Measurements from ENCODE around the gene FGF7. TPM values are rescaled to one million over a fixed set of nuclear protein-coding genes. Genes with fewer than 3 reads are reported as not detected.
"Not testable (repeated sequence)": the region's sequence is repeated elsewhere in the genome, so short reads cannot be mapped to it uniquely, and the experiment has no call there.

Gene FGF7
- total RNA-seq, 1 donor from 2014 or later: 137 TPM

- H3K4me1 ChIP-seq: no peaks in the 10 kb centered on the region
- H3K9me3 ChIP-seq: no peaks in the 10 kb centered on the region
- no peak overlapping the region for H3K4me3 ChIP-seq
- no peaks in the 10 kb centered on the region for H3K27me3 ChIP-seq
- H3K27ac ChIP-seq: no peak overlapping the region
- intact Hi-C loops (cut with DNase I): no loop called here
- no peaks in the 10 kb centered on the region for H3K36me3 ChIP-seq
- DNase-seq (ENCODE audit: extremely low spot score in 2 of 2): no peak
- no peak for TF ChIP-seq CTCF (IDR thresholded peaks at IDR 0.05)
- TF ChIP-seq POLR2A (IDR thresholded peaks at IDR 0.05): no peak
- no peak for TF ChIP-seq POLR2AphosphoS5 (IDR thresholded peaks at IDR 0.05; ENCODE audit: insufficient read depth in 1 of 2, low read depth in 1 of 2)
Measured at GRCh38 chr15:49387471-49387870, 35.6 kb upstream of the FGF7 start.

GRCh38 chr15:49402515-49403296, 20.3 kb upstream of the FGF7 start:
- DNase-seq (ENCODE audit: extremely low spot score in 2 of 2); H3K27me3 ChIP-seq; intact Hi-C loops (cut with DNase I); H3K9me3 ChIP-seq; H3K4me3 ChIP-seq; H3K4me1 ChIP-seq; H3K36me3 ChIP-seq; H3K27ac ChIP-seq: not testable (repeated sequence)

GRCh38 chr15:49406352-49407118, 16.5 kb upstream of the FGF7 start:
- no peak overlapping the region for H3K27ac ChIP-seq
- intact Hi-C loops (cut with DNase I): no loop called here
- no peak for DNase-seq (ENCODE audit: extremely low spot score in 2 of 2)
- H3K36me3 ChIP-seq: no peaks in the 10 kb centered on the region
- no peaks in the 10 kb centered on the region for H3K27me3 ChIP-seq
- H3K4me3 ChIP-seq: no peak overlapping the region
- H3K9me3 ChIP-seq: no peaks in the 10 kb centered on the region
- H3K4me1 ChIP-seq: no peaks in the 10 kb centered on the region
- TF ChIP-seq CTCF (IDR thresholded peaks at IDR 0.05) (no peak), POLR2AphosphoS5 (IDR thresholded peaks at IDR 0.05; ENCODE audit: insufficient read depth in 1 of 2, low read depth in 1 of 2) (no peak), POLR2A (IDR thresholded peaks at IDR 0.05) (no peak)

- Histone ChIP-seq H3K9me3 (no peaks in the 10 kb centered on the region), H3K4me3 (no peak overlapping the region), H3K27ac (no peak overlapping the region), H3K27me3 (no peaks in the 10 kb centered on the region), H3K4me1 (no peaks in the 10 kb centered on the region), H3K36me3 (no peaks in the 10 kb centered on the region)
- intact Hi-C loops (cut with DNase I): no loop called here
- DNase-seq (ENCODE audit: extremely low spot score in 2 of 2): no peak
- TF ChIP-seq POLR2A (IDR thresholded peaks at IDR 0.05) (no peak), POLR2AphosphoS5 (IDR thresholded peaks at IDR 0.05; ENCODE audit: insufficient read depth in 1 of 2, low read depth in 1 of 2) (no peak), CTCF (IDR thresholded peaks at IDR 0.05) (no peak)
Measured at GRCh38 chr15:49410641-49411040, 12.4 kb upstream of the FGF7 start.

GRCh38 chr15:49412797-49413196, 10.2 kb upstream of the FGF7 start:
- Histone ChIP-seq H3K9me3 (no peaks in the 10 kb centered on the region), H3K27me3 (no peaks in the 10 kb centered on the region), H3K4me1 (no peaks in the 10 kb centered on the region), H3K36me3 (no peaks in the 10 kb centered on the region), H3K27ac (no peak overlapping the region), H3K4me3 (no peak overlapping the region)
- no peak for TF ChIP-seq POLR2AphosphoS5 (IDR thresholded peaks at IDR 0.05; ENCODE audit: insufficient read depth in 1 of 2, low read depth in 1 of 2)
- TF ChIP-seq CTCF (IDR thresholded peaks at IDR 0.05): no peak
- no peak for TF ChIP-seq POLR2A (IDR thresholded peaks at IDR 0.05)
- DNase-seq (ENCODE audit: extremely low spot score in 2 of 2): no peak
- intact Hi-C loops (cut with DNase I): no loop called here
